SK-N-SH (cell line): ENCODE results near the gene LPP.

Experiments
- CHD2 ChIP-seq: fragments of 150-350 bp; IDR thresholded peaks from 2 replicates; pipeline ENCODE4 v1.6.1; 2018; ENCODE audit warnings: low read length; ENCODE audit not compliant: partially characterized antibody
- MEF2A ChIP-seq: IDR thresholded peaks from 2 replicates; pipeline ENCODE4 v1.4.0; 2012; ENCODE audit warnings: low read depth, borderline replicate concordance
- MXI1 ChIP-seq: IDR thresholded peaks from 2 replicates; pipeline ENCODE4 v1.6.1; 2012; ENCODE audit warnings: mild to moderate bottlenecking, low read depth, low read length, improper control_type of control experiment
- NRF1 ChIP-seq: IDR thresholded peaks from 2 replicates; pipeline ENCODE4 v1.6.1; 2012; ENCODE audit warnings: low read depth, mild to moderate bottlenecking, low read length
- POLR2AphosphoS5 ChIP-seq: IDR thresholded peaks from 2 replicates; pipeline ENCODE4 v1.6.1; 2012; ENCODE audit warnings: low read depth, low read length
- RAD21 ChIP-seq: IDR thresholded peaks from 2 replicates; pipeline ENCODE4 v1.6.1; 2012; ENCODE audit warnings: mild to moderate bottlenecking, low read length
- REST ChIP-seq: IDR thresholded peaks from 2 replicates; pipeline ENCODE4 v1.6.1; 2012; ENCODE audit warnings: mild to moderate bottlenecking, low read depth, low read length, moderate library complexity
- SIN3A ChIP-seq: IDR thresholded peaks from 2 replicates; pipeline ENCODE4 v1.6.1; 2012; ENCODE audit warnings: low read depth, mild to moderate bottlenecking, low read length, moderate library complexity, borderline replicate concordance
- TAF1 ChIP-seq: IDR thresholded peaks from 2 replicates; pipeline ENCODE4 v1.6.1; 2012; ENCODE audit warnings: low read depth, mild to moderate bottlenecking, low read length, moderate library complexity, borderline replicate concordance
- USF2 ChIP-seq: fragments of 150-350 bp; IDR thresholded peaks from 2 replicates; pipeline ENCODE4 v1.6.1; 2017; ENCODE audit warnings: antibody characterized with exemption, low read length, low read depth, borderline replicate concordance
- TF ChIP-seq, protein P1 (sequence below): fragments of 200-600 bp; sonication (generic); IDR thresholded peaks from 2 replicates; pipeline ENCODE4 v1.6.1; 2017; ENCODE audit warnings: antibody characterized with exemption, mild to moderate bottlenecking, moderate library complexity
- TF ChIP-seq, protein P2 (sequence below): IDR thresholded peaks from 2 replicates; pipeline ENCODE4 v1.4.0; 2012; ENCODE audit warnings: low read depth, borderline replicate concordance

- no peak for TF ChIP-seq POLR2AphosphoS5
- TF ChIP-seq, protein P1, sequence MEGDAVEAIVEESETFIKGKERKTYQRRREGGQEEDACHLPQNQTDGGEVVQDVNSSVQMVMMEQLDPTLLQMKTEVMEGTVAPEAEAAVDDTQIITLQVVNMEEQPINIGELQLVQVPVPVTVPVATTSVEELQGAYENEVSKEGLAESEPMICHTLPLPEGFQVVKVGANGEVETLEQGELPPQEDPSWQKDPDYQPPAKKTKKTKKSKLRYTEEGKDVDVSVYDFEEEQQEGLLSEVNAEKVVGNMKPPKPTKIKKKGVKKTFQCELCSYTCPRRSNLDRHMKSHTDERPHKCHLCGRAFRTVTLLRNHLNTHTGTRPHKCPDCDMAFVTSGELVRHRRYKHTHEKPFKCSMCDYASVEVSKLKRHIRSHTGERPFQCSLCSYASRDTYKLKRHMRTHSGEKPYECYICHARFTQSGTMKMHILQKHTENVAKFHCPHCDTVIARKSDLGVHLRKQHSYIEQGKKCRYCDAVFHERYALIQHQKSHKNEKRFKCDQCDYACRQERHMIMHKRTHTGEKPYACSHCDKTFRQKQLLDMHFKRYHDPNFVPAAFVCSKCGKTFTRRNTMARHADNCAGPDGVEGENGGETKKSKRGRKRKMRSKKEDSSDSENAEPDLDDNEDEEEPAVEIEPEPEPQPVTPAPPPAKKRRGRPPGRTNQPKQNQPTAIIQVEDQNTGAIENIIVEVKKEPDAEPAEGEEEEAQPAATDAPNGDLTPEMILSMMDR = no peak
- TF ChIP-seq RAD21 = no peak
- TF ChIP-seq, protein P2, sequence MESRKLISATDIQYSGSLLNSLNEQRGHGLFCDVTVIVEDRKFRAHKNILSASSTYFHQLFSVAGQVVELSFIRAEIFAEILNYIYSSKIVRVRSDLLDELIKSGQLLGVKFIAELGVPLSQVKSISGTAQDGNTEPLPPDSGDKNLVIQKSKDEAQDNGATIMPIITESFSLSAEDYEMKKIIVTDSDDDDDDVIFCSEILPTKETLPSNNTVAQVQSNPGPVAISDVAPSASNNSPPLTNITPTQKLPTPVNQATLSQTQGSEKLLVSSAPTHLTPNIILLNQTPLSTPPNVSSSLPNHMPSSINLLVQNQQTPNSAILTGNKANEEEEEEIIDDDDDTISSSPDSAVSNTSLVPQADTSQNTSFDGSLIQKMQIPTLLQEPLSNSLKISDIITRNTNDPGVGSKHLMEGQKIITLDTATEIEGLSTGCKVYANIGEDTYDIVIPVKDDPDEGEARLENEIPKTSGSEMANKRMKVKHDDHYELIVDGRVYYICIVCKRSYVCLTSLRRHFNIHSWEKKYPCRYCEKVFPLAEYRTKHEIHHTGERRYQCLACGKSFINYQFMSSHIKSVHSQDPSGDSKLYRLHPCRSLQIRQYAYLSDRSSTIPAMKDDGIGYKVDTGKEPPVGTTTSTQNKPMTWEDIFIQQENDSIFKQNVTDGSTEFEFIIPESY = no peak
- no peak for TF ChIP-seq CHD2
- TF ChIP-seq NRF1 = no peak
- TF ChIP-seq SIN3A = no peak
- no peak for TF ChIP-seq MEF2A
- no peak for TF ChIP-seq REST
- no peak for TF ChIP-seq TAF1
- TF ChIP-seq MXI1 = no peak
- TF ChIP-seq USF2 = no peak
These were observed 144.6 kb downstream of the LPP start for GRCh38 chr3:188298585-188298984.
